BE2C (cell line): ENCODE results near the gene ADGRB3.
"Not testable (repeated sequence)": the region's sequence is repeated elsewhere in the genome, so short reads cannot be mapped to it uniquely, and the experiment has no call there.

ENCODE experiments used
- DNase-seq: peaks from one replicate; pipeline ENCODE4 v3.0.0-alpha.2; 2020
- H3K27me3 ChIP-seq: fragments of 250-450 bp; sonication (Bioruptor Pico); 2 replicates; pipeline ENCODE4 v1.5.1; 2020; ENCODE audit warnings: mild to moderate bottlenecking
- H3K36me3 ChIP-seq: fragments of 250-450 bp; sonication (Bioruptor Pico); 2 replicates; pipeline ENCODE4 v1.5.1; 2020; ENCODE audit warnings: mild to moderate bottlenecking
- H3K4me1 ChIP-seq: fragments of 250-450 bp; sonication (Bioruptor Pico); 2 replicates; pipeline ENCODE4 v1.5.1; 2020
- H3K4me3 ChIP-seq: 2 replicates; pipeline ENCODE4 v1.5.1; 2011; ENCODE audit warnings: low read depth, low read length
- H3K9me3 ChIP-seq: fragments of 250-450 bp; sonication (Bioruptor Pico); 2 replicates; pipeline ENCODE4 v1.5.1; 2020
- TF ChIP-seq, protein P1 (sequence below): IDR thresholded peaks from 2 replicates; pipeline ENCODE4 v1.5.1; 2012; ENCODE audit warnings: mild to moderate bottlenecking, low read depth, low read length

The ADGRB3 gene

DNA sequence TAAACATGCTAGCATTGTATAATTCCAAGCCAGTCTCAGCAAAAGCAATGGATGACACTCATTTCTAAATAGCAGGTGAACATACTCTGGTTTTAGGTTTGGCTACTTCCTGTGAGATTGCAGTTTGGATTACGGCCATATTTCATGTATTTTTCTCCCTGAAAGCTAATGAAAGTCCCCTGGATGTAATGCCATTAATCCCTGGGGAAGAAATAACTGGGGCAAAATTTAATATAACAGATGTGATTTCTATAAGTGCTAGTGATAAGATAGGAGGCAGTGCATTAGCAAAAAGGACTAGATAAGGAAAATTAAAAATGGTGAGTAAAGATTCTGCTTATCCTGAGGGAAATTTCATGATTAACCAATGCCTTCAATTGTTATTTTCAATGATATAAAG, 238.2 kb downstream of the ADGRB3 start:
- peaks cover 25% of the 10 kb centered on the region for H3K4me1 ChIP-seq
- no peaks in the 10 kb centered on the region for H3K36me3 ChIP-seq
- H3K4me3 ChIP-seq = no peak overlapping the region
- TF ChIP-seq, protein P1, sequence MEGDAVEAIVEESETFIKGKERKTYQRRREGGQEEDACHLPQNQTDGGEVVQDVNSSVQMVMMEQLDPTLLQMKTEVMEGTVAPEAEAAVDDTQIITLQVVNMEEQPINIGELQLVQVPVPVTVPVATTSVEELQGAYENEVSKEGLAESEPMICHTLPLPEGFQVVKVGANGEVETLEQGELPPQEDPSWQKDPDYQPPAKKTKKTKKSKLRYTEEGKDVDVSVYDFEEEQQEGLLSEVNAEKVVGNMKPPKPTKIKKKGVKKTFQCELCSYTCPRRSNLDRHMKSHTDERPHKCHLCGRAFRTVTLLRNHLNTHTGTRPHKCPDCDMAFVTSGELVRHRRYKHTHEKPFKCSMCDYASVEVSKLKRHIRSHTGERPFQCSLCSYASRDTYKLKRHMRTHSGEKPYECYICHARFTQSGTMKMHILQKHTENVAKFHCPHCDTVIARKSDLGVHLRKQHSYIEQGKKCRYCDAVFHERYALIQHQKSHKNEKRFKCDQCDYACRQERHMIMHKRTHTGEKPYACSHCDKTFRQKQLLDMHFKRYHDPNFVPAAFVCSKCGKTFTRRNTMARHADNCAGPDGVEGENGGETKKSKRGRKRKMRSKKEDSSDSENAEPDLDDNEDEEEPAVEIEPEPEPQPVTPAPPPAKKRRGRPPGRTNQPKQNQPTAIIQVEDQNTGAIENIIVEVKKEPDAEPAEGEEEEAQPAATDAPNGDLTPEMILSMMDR = no peak
- DNase-seq = no peak
- H3K27me3 ChIP-seq = no peaks in the 10 kb centered on the region
- no peaks in the 10 kb centered on the region for H3K9me3 ChIP-seq

DNA sequence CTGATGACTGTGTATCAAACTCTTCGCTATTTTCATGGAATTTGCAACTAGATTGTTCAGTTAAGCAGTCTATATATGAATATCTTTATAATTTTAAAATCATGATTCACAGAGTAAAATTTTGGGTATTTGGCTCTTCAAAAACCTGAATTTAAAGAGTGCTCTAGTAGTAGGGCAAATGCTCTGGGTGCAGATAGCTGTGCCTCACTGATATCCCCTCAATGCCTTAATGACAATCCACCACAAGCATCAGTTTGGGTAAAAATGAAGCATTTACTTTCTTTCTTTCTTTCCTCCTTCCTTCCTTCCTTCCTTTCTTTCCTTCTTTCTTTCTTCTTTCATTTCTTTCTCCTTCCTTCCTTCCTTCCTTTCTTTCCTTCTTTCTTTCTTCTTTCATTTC, 239.7 kb downstream of the ADGRB3 start:
- no peaks in the 10 kb centered on the region for H3K27me3 ChIP-seq
- H3K9me3 ChIP-seq = no peaks in the 10 kb centered on the region
- no peaks in the 10 kb centered on the region for H3K36me3 ChIP-seq
- no peak overlapping the region for H3K4me3 ChIP-seq
- H3K4me1 ChIP-seq = peaks cover 25% of the 10 kb centered on the region
- TF ChIP-seq, protein P1 = no peak
- DNase-seq = no peak

DNA sequence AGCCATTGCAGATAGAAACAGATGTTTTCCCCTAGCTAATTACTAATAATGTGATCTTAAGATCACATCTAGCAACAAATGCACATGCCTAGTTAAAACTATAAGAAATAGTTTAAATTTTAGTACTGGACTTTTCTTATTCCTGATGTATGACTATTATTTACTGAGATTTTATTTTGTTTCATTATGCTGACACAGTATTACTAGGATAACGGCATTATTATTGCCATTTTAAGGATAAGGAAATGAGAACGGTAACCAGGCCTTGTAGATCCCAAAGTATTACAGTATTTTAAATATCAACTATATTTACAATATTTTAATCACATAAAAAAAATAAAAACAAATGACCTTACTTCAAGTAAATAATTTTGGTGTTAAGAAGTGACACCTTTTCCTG, 240.3 kb downstream of the ADGRB3 start:
- Histone ChIP-seq H3K9me3 (no peaks in the 10 kb centered on the region), H3K4me1 (peaks cover 25% of the 10 kb centered on the region), H3K4me3 (no peak overlapping the region), H3K36me3 (no peaks in the 10 kb centered on the region), H3K27me3 (no peaks in the 10 kb centered on the region)
- no peak for DNase-seq
- TF ChIP-seq, protein P1 = no peak

DNA sequence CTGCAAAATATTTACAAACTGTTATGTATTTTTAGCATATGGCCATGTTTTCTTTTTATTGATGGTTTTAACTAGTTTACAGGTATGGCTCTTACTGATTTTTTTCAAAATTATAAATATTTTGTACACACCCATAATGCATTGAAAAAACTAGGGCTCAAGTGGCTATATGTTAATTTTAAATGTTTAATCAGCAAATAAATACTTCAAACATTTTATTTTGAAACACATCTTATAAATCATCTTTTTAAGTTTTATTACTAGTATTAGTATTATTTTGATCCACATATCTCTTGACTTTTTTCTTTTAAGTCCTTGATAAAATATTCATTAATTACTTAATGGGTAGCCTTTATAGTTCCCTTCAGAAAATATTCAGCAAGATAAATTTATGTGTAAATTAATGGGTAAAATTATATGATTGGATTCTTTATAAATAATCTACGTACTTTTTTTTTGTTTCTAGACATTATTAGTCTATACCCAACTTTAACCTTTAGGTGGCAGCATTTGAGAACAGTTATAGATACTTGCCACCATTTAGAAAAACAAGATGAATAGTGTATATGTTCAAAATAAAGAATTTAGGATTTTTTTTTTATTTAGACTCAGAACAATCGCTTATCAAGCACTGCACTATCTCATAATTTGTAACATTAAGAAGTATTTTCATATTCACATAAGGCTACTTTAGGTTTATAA, 241.9 kb downstream of the ADGRB3 start:
- TF ChIP-seq, protein P1 = peak; percentile 37; the same call in 1 of the 2 replicates
- Histone ChIP-seq H3K4me1 (peaks cover 25% of the 10 kb centered on the region), H3K27me3 (no peaks in the 10 kb centered on the region), H3K4me3 (no peak overlapping the region), H3K36me3 (no peaks in the 10 kb centered on the region), H3K9me3 (no peaks in the 10 kb centered on the region)
- DNase-seq = no peak

DNA sequence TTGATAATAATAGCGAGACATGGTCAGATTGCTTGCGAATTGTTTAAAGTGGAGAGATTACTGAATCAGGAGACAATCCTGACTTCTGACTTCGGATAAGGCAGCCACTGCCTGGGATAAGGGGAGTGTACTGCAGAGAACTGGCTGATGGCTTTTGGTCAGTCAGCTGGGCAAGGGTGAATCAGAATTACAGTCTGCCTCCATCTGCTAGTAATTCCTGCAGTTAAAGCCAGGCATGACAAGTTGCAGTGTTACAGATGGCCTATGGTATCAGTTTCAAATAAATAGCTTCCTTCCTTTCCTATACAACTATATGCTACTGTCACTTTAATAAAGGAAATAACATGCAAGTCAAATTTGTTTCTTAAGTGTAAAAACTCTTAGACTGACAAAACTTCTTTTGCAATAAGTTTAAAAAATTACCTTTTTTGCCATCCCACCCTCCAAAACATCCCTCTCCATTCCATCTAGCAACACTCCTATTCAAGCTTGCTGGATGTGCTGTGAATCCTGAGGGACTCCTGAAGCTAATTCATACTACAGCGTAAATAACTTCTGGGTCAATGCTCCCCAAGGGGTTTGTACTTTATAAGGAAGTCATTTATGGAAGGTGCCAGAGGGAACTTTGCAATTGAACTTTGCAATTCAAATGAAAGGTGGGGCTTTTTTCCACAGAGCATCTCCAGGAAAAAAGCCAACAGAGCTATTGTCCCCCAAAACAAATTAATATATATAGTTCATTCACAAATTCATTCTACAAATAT, 245.2 kb downstream of the ADGRB3 start:
- H3K9me3 ChIP-seq = no peaks in the 10 kb centered on the region
- peaks cover 4% of the 10 kb centered on the region; the same call in 1 of the 2 replicates for H3K36me3 ChIP-seq
- peak; percentile 44 for DNase-seq
- no peaks in the 10 kb centered on the region for H3K27me3 ChIP-seq
- TF ChIP-seq, protein P1 = no peak
- H3K4me1 ChIP-seq = peaks cover 4% of the 10 kb centered on the region; the same call in 1 of the 2 replicates
- H3K4me3 ChIP-seq = no peak overlapping the region

DNA sequence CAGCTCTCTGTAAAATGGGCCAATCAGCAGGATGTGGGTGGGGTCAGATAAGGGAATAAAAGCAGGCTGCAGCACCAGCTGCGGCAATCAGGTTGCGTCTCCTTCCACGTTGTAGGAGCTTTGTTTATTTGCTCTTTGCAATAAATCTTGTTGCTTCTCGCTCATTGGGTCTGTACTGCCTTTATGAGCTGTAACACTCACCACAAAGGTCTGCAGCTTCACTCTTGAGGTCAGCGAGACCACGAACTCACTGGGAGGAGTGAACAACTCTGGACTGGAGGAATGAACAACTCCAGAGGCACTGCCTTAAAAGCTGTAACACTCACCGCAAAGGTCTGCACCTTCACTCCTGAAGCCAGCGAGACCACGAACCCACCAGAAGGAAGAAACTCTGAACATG, 248.2 kb downstream of the ADGRB3 start:
- H3K4me3 ChIP-seq, H3K9me3 ChIP-seq, DNase-seq, H3K27me3 ChIP-seq, H3K4me1 ChIP-seq, H3K36me3 ChIP-seq: not testable (repeated sequence)
